ENCODE data around the gene KRT14. TPM values are rescaled to one million over a fixed set of nuclear protein-coding genes. Genes with fewer than 3 reads are reported as not detected.
A peak's percentile ranks its signal among the peaks of the same experiment; 100 is the strongest.

KRT14 gene
- total RNA-seq, 4 donors from 2014 or later, result 0.52 to 0.90 TPM; not detected in 2

DNA sequence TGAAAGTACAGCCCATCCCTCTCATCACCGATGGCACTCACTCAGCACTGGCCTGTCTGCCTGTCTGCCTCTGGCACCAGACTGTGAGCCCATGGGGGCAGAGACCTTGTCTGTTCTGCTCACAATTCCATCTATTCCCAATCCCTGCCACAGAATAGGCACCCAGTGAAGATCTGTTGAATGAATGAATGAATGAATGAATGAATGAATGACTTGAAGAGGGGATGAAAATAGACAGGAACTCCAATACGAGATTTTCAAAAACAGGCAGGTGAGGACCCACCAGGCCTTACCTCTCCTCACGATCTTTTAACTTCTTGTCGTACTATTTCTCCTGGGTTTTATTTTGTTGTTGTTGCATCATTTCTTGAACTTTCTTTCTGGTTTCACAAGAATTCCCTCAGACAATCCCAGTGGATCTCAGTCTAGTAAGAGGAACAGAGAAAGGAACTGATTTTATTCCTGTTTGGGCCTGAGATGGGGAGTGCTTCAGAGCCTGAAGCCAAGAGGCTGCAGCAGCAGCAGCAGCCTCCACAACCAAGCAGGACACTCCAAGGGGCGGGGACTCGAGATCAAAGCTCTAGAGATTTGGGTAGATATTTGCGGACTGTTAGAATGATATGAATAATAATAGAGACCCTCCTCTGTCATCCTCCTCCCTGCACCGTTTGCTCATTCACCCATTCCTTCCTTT is 32.6 kb downstream of the KRT14 start:
- intact Hi-C loops (cut with DNase I; ENCODE audit: low total_unique reads), result loop anchor here (5.0 kb wide), 1 partner anchor 93 kb away; no protein-coding TSS in a partner anchor
- Histone ChIP-seq H3K9me3 (no peaks in the 10 kb centered on the region), H3K4me1 (no peaks in the 10 kb centered on the region), H3K4me3 (no peak overlapping the region), H3K36me3 (no peaks in the 10 kb centered on the region), H3K27ac (no peak overlapping the region), H3K27me3 (no peaks in the 10 kb centered on the region)
- no peak for TF ChIP-seq POLR2A (IDR thresholded peaks at IDR 0.05)
- no peak for TF ChIP-seq CTCF (IDR thresholded peaks at IDR 0.05)
- DNase-seq, result no peak

- no peaks in the 10 kb centered on the region for H3K27me3 ChIP-seq
- DNase-seq, result no peak
- no peak overlapping the region for H3K4me3 ChIP-seq
- H3K9me3 ChIP-seq, result no peaks in the 10 kb centered on the region
- no peaks in the 10 kb centered on the region for H3K36me3 ChIP-seq
- intact Hi-C loops (cut with DNase I; ENCODE audit: low total_unique reads), result loop anchor here (5.0 kb wide), 1 partner anchor 94 kb away; no protein-coding TSS in a partner anchor
- TF ChIP-seq POLR2A (IDR thresholded peaks at IDR 0.05) (no peak), CTCF (IDR thresholded peaks at IDR 0.05) (no peak)
- peaks cover 0 to 8% of the 10 kb centered on the region in 2 donors for H3K4me1 ChIP-seq
- no peak overlapping the region for H3K27ac ChIP-seq
Measured at GRCh38 chr17:41553176-41553575, 33.5 kb downstream of the KRT14 start.

DNA sequence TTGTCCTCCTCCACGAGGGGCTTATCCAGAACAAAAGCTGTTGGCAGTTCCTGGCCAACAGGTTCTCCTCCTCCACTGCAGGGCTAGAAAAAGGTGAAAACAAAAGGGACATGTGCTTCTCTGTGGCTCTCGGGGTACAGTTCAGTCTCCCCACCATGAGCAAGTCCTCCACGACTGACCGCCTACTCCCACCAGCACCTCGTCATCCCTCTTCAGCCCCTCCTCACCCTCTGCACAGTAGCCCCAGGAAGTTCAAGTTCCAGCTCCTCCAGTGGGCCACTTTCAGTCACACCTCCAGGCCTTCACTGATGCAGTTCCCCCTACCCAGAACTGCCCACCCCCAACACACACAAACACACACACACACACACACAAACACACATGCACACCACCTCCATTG is 34.2 kb downstream of the KRT14 start:
- Histone ChIP-seq H3K36me3 (no peaks in the 10 kb centered on the region), H3K4me3 (no peak overlapping the region), H3K9me3 (no peaks in the 10 kb centered on the region), H3K27ac (no peak overlapping the region), H3K27me3 (no peaks in the 10 kb centered on the region), H3K4me1 (peaks cover 0 to 9% of the 10 kb centered on the region in 2 donors)
- DNase-seq, result no peak
- intact Hi-C loops (cut with DNase I; ENCODE audit: low total_unique reads), result loop anchor here (5.0 kb wide), 1 partner anchor 95 kb away; no protein-coding TSS in a partner anchor
- TF ChIP-seq POLR2A (IDR thresholded peaks at IDR 0.05) (no peak), CTCF (IDR thresholded peaks at IDR 0.05) (no peak)

DNA sequence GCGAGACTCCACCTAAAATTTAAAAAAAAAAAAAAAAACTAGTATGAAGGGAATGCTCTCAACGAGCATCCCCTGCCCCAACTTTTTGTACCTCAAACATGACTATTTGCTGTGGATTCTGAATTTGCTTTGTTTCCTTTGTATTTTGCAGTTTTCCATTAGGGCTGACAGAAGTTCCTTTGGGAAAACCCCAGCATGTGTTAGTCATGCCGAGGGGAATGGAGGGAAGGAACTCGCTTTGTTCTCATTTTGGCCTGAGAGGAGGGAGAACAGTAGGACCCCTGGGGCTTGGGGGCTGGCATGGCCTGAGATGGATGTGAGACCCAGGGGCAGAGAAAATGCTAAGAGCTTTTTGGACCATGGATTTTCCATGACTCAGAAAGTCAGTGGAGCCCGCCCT is 35.3 kb downstream of the KRT14 start:
- Histone ChIP-seq H3K4me3 (no peak overlapping the region), H3K27me3 (no peaks in the 10 kb centered on the region), H3K27ac (no peak overlapping the region), H3K36me3 (no peaks in the 10 kb centered on the region), H3K9me3 (no peaks in the 10 kb centered on the region), H3K4me1 (peaks cover 0 to 9% of the 10 kb centered on the region in 2 donors)
- no peak for DNase-seq
- TF ChIP-seq POLR2A (IDR thresholded peaks at IDR 0.05) (no peak), CTCF (IDR thresholded peaks at IDR 0.05) (no peak)
- intact Hi-C loops (cut with DNase I; ENCODE audit: low total_unique reads), result loop anchor here (5.0 kb wide), 1 partner anchor 96 kb away; no protein-coding TSS in a partner anchor

- DNase-seq, result peak in 1 of 2 donors; percentile 40
- TF ChIP-seq POLR2A (IDR thresholded peaks at IDR 0.05) (no peak), CTCF (IDR thresholded peaks at IDR 0.05) (no peak)
- H3K4me1 ChIP-seq, result peaks cover 0 to 9% of the 10 kb centered on the region in 2 donors
- H3K36me3 ChIP-seq, result no peaks in the 10 kb centered on the region
- intact Hi-C loops (cut with DNase I; ENCODE audit: low total_unique reads), result loop anchor here (5.0 kb wide), 1 partner anchor 98 kb away; no protein-coding TSS in a partner anchor
- H3K4me3 ChIP-seq, result no peak overlapping the region
- peak overlapping the region; percentile 85 to 89 for H3K27ac ChIP-seq
- H3K27me3 ChIP-seq, result no peaks in the 10 kb centered on the region
- no peaks in the 10 kb centered on the region for H3K9me3 ChIP-seq
Measured at GRCh38 chr17:41549596-41550039, 37.1 kb downstream of the KRT14 start.
